COLO668 (cell line): ENCODE data around the gene ITFG2.
A peak's percentile ranks its signal among the peaks of the same experiment; 100 is the strongest.

ENCODE experiments used
- DNase-seq: peaks from one replicate; lab custom pipeline; 2025; ENCODE audit not compliant: unreplicated experiment; lab: John Stamatoyannopoulos, UW

ITFG2 gene

DNA sequence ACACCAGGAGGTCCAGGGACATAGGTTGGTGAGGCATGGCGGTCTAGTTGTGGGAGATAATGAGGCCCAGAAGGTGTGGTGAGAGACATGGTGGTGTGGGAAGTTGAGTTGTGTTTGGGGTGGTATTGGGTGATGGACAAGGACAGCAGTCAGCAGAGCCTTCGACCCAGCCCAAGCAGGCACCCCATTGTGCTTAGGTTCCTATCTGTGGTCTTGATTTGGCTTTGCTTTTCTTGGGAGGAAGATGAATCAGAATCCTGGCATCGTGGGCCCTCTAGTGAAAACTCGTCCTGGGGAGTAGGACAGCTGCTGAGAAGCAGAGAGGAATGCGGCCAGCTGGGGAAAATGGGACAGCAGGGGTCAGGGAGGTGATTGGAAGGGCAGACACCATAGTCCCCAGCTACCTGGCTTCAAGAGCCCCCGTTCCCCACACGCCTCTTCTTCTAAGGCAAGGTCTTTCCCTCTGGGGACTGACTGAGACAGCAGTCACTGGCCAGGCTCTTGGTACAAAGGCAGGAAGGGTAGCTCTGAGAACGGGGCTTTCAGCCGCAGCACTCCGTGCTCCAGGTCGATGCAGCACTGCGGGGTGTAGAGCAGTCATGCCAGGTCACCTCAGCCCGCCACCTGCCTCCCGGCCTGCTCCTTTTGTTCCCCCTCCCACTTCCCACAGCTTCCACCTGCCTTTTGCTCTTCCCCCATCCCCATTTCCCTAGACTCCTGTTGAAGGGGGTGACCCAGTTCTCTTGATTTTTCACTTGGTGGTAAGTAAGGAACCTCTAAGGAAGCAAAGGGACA, 14.4 kb downstream of the ITFG2 start:
- DNase-seq = no peak

- no peak for DNase-seq
These were observed 16.8 kb downstream of the ITFG2 start for GRCh38 chr12:2829275-2829674.

DNA sequence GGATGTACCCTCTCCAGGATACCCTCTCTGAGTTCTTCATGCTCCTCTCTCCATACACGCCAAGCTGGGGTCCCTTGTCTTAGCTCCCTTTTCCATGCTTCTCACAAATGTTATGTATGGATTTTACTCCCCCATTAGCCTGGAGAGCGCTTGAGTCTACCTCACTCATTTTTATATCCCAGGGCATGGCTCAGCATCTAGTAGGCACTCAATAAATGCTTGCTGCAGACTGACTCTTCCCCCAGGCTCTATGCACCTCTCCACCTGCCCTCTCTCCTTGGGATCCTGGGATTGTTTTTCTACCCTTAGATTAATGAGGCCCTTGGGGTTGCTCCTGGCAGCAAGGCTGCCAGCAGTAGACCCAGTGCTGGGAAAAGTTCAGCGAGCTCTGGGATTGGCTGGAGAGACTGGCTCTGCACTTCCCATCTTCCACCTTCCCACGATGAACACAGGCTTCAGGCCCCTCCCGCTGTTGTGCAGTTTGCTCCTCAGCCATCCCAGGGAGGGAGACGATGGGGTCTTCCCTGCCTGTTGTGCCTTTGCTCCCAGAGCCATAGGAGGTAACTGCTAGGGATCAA, 20.2 kb downstream of the ITFG2 start:
- DNase-seq = no peak

DNA sequence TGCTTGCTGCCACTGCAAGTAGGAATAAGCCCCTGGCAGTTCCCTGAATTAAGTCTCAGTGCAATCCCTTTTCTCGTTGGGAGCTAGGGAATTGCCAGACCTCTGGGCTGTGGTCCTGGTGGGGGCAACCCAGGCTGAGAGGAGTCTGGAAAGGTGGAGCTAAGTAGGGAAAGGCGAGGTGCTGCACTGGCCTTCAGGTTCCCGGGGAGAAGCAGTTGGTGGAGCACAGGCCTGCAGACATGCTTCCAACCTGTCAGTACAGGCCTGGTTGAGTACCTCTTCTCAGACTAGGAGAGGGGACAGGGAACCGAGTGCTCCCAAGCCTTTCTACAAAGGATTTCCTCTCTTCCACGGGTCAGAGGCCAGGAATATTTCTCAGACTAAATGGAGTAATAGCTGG, 20.9 kb downstream of the ITFG2 start:
- no peak for DNase-seq

DNA sequence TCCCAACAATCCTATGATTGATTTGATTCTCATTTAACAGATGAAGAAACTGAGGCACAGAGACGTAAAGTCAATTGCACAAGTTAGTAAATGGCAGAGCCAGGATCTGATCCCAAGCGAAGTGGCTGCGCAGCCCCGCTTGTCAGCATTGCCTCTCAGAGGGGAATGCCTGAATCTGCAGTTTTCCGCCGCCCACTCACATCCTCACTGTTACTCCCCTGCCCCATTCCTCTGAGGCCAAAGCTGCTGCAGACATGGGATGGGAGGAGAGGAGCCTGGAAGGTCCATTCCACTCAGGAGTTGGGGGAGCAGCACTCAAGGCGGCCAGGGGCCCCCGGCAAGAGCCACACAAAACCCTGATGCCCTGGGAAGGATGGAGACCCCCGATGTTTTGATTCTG, 21.3 kb downstream of the ITFG2 start:
- no peak for DNase-seq

DNA sequence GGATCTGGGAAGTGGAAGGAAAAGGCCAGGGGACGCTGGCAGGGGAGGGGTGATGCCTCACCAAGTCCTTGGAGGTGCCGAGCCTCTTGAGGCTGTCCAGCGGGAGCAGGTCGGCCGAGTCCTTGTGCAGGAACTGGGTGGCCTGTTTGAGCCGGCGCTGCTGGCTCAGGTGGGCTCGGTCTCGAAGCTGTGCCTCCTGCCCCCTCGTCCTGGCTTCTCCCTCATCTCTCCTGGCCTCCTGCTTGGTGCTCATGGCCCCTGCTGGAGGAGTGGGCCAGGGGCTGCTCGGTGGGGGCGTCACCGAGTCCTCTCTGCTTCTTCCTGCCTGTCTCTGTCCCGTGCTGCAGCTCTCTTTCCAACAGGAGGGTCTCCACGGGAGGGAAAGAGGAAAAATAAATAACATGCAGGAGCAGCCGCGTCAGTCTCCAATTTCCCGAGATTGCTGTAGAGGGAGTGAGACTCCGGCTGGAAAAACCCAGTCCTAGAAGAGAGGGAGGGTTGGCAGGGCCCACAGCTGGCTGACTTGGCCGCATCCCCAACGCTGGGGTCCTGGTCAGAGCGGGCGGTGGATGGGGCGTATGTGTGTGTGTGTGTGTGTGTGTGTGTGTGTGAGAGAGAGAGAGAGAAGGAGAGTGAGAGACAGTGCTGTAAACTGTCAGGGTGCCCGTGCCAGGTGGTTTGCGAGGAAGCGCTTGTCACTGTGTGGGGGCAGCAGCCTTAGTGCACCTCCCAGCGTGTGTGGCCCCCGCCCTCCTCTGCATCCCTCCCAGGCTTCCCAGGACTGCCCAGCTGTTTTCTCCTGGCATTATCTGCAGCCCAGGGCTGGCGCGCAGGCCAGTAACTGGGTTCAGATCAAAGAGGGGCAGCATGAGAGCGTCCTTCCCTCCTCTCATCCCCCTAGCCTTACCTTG, 22.4 kb downstream of the ITFG2 start, which contains the start of gene NRIP2:
TSS of gene NRIP2 (minus strand) at position 455 of the 911 bp plus-strand sequence. CDS start at position 403, 52 bp downstream.
- no peak for DNase-seq

DNA sequence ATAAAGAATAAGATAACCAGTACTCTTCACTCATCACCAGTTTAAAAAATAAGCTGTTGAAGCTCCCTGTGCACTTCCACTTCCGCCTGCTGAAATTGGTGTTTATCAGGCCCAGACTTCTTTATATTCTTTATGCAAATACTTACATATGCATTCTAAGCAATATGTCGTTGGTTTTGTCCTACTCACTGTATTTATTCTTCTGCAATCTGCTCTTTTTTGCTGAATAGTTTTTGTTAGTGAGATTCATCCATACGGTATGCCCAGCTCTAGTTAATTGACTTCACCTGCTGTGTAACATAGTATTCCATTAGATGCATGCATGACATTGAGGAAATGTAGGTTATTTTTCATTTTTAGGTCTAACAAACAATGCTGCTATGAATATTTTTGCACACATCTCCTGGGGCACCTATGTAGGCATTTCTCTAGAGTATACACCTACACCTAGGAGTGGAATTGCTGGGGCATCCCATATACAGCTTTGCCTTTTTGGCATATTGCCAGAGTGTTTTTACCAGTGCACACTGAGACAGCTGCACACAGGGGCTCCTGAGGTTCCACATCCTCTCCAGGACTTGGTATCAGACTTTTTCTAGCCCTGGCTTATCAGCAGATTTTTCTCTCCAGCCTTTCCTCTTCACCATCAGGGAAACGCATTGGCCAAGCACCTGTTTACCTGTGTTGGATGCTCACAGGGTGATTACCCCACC, 23.4 kb downstream of the ITFG2 start:
- no peak for DNase-seq

DNA sequence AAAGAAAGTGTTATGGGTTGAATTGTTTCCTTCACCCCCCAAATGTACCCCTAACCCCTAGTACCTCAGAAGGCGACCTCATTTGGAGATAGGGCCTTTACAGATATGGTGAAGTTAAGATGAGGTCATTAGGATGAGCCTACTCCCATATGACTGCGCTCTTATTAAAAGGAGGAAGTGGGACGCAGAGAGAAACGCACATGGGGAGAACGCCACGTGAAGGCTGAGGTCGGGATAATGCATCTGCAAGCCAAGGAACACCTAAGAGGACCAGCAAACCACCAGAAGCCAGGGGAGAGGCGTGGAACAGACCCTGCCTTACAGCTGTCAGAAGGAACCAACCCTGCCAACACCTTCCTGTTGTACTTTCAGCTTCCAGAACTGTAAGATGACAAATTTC, 24.1 kb downstream of the ITFG2 start:
- no peak for DNase-seq

- no peak for DNase-seq
These were observed 28.7 kb downstream of the ITFG2 start for GRCh38 chr12:2841056-2841650.

- DNase-seq = no peak
These were observed 30.5 kb downstream of the ITFG2 start for GRCh38 chr12:2842948-2843347.

- DNase-seq = no peak
These were observed 32.3 kb downstream of the ITFG2 start for GRCh38 chr12:2844786-2845185.

- no peak for DNase-seq
These were observed 32.8 kb downstream of the ITFG2 start for GRCh38 chr12:2845280-2845679.

DNA sequence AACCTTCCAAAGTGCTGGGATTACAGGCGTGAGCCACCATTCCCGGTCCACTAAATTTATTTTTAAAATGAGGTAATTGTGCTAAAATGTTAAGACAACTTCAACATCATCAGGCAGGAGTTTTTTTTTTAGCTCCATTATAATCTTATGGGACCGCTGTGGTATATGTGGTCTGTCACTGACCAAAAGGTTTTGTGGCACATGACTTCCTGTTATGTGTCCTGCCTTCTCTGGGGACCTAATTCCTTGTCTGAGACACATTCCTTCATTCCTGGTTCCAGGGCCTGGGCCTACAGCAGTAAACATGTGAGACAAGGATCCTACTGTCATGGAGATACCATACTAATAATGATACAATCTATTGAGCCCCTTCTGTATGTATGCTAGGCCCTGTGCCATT, 39.5 kb downstream of the ITFG2 start:
- DNase-seq = no peak

DNA sequence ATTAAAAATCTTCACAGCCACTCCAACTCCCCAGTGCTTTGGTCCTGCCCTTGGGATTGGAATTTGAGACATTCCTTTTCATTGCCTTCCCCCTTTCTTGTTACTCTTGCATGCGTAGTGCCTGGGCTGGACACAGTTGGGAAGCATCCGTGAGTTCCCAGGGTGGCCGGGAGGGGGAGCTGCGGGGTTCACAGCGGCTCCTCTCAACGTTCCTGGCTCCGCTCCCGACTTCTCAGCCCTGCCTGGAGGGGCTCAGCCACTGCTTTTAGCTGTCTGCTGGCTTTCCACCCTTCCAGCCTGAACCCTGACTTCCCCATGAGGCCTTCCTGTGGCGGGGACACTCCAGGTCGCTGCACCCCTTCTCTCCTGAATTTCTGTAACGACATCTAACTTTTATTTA, 41.2 kb downstream of the ITFG2 start:
- DNase-seq = peak; percentile 39

GRCh38 chr12:2854669-2855453, 42.4 kb downstream of the ITFG2 start:
- DNase-seq = no peak

- DNase-seq = no peak
These were observed 43.1 kb downstream of the ITFG2 start for GRCh38 chr12:2855546-2855945.

DNA sequence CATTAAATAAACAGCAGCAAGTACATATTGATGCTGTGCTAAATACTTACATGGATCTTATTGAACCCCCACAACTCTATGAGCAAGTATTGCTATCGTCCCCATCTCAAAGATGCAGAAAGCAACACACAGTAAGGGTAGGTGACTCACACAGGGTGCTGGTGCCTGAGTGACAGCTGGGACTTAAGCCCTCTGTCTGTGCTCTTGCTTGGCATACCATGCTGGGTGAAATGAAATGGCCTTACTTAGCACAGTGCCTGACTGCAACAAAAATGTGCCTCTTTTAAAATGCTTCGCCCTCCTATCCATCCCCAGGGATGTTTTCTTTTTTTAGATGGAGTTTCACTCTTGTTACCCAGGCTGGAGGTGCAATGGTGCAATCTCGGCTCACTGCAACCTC, 43.6 kb downstream of the ITFG2 start:
- DNase-seq = no peak

DNA sequence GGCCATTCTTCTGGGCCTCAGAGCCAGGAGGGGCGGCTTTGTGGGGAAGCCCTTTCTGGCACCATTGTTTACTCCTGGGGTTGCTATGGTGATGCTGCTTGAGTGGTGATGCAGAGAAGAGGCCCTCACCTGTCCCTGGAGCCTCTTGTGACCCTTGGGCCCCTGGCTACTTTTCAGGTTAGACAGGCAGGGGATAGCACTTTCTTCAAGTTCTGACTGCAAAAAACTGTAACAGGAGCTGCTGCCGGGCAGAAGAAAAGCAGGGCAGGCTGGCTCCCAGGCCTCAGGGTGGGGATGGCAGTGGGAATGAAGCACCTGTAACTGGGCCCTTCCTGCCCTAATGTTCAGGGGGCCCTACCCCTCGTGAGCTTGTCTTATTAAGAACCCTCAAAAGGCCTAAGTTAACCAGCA, 44.6 kb downstream of the ITFG2 start, which contains the start of gene TEX52:
TSS of gene TEX52 (minus strand) at position 19 of the 411 bp plus-strand sequence. CDS start at position 6, 13 bp downstream.
- peak; percentile 36 for DNase-seq

GRCh38 chr12:2857576-2857975, 45.1 kb downstream of the ITFG2 start:
- no peak for DNase-seq

DNA sequence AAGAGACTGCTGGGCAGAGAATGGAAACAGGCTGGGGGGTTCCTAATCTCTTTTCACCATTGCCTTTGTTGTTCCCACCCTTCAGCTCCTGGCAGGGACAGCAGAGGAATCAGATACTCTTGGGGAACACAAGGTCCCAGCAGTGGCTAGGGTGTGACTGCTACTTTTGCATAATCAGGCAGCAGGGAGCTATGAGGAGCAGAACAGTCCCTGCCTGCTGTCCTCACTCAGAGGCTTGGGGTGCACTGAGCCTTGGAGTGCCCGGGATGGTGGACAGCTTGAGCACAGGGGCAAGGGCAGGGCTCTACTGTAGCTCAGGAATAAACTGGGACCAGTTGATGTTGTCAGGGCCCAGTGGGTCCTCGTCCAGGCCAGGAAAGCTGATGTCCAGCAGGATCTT, 45.9 kb downstream of the ITFG2 start:
- no peak for DNase-seq
